AG20443 (cell line): ENCODE measurements around the gene PATJ.
"Not testable (repeated sequence)": the region's sequence is repeated elsewhere in the genome, so short reads cannot be mapped to it uniquely, and the experiment has no call there.

Source experiments
- DNase-seq: peaks from one replicate; pipeline ENCODE4 v3.0.0; 2012; ENCODE audit warnings: low spot score, mixed read lengths

The PATJ gene

GRCh38 chr1:61818992-61819391 is 76.7 kb downstream of the PATJ start:
- no peak for DNase-seq

- DNase-seq: no peak
Observed at GRCh38 chr1:61819421-61819820, 77.1 kb downstream of the PATJ start.

GRCh38 chr1:61825393-61825792 is 83.1 kb downstream of the PATJ start:
- no peak for DNase-seq

DNA sequence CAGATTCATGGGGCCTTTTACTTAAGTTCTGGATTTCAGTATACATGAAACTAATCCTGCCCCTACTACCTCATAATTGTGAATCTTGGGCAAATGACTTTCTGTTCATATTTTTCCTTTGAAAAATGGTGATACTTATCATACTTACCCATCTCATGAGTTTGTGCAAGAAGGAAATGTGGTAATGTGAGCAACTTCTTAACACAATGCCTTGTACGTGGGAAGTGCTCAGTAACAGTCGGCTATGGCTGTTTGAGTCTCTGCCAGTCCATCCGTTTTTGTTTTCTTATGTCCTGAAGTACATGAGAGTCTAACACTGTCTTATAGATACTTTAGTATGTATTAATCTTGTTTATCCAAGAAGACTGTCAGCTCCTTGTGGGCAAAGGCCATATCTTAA is 86.5 kb downstream of the PATJ start:
- DNase-seq: no peak

- DNase-seq: no peak
Observed at GRCh38 chr1:61836649-61837048, 94.4 kb downstream of the PATJ start.

- DNase-seq: not testable (repeated sequence)
Observed at GRCh38 chr1:61837607-61838006, 95.3 kb downstream of the PATJ start.

GRCh38 chr1:61839679-61840078 is 97.4 kb downstream of the PATJ start:
- DNase-seq: peak; percentile 30

- no peak for DNase-seq
Observed at GRCh38 chr1:61842036-61842435, 99.8 kb downstream of the PATJ start.

DNA sequence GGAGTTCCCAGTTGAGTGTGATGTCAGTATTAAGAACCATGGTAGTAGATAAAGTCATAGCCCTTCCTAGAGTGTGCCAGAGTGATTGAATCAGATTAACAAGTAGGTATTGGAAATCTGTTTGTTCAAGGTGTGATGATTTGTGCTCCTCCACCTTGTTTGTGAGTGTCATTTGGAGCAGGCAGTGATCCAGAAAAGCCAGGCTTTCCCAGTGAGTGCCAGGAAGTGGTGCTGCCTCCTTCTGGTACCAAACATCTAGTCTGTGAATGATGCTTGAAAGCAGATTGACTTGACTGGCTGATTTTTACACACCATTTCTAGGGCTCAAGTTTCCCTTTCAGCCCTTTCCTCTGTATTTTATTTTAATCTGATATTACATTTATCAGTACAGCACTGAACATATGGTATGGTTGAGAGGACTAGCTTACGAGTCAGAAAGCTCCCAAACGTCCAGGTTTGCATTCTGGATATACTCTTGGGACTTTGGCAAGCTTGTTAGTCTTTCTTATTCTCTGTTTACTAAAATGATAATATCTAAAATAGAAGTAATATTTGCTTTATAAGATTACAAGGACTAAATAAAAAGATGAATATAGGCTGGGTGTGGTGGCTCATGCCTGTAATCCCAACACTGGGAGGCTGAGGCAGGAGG is 100.7 kb downstream of the PATJ start:
- DNase-seq: no peak

- no peak for DNase-seq
Observed at GRCh38 chr1:61844006-61844405, 101.7 kb downstream of the PATJ start.

GRCh38 chr1:61844664-61845063 is 102.4 kb downstream of the PATJ start:
- DNase-seq: not testable (repeated sequence)

DNA sequence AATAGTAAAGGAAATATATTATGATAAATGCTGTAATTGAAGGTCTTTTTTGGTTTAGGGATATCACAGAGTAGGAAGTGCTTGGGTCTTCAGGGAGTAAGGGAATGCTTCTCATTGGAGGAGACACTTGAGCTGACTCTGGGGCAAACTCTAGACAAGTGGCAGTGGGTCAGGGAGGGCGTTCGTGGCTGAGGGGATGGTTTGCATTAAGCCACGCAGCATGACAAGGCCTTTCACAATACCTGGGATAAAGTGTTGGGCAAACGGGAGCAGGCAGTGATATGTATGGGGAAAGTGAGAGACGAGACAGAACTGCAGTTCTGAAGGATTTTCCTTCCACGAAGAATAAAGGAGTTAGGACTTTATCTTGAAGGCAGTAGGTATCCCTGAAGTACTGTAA is 109.0 kb downstream of the PATJ start:
- no peak for DNase-seq

DNA sequence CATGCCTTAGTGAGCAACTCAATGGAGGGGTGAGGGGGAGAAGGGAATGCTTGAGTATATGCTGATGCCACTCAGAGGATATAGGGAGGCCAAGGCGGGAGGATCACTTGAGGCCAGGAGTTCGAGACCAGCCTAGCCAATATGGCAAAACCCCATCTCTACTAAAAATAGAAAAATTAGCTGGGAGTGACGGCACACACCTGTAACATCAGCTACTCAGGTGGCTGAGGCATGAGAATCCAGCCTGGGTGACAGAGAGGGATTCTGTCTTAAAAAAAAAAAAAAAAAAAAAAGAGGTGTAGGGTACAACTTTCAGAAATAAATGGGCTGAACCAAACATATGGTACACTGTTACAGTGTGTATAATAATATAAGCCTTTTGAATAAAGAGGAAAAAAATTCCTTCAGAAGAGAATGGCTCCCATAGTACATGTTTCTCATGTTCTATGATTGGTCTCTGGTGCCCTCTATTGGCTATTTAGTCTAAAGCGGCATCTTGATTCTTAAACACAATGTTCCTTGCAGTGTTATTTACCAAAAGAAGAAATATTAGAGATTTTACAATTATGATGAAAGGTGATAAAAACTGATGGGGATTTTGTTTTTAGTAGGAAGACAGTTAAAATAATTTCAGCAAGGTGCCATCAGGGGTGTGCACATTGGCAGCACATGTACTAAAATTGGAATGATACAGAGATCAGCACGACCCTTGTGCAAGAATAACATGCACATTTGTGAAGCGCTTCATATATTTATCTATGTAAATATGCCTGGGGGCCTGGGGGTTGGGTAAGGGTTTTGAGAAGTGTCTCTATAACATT is 109.8 kb downstream of the PATJ start:
- DNase-seq: peak; percentile 45

DNA sequence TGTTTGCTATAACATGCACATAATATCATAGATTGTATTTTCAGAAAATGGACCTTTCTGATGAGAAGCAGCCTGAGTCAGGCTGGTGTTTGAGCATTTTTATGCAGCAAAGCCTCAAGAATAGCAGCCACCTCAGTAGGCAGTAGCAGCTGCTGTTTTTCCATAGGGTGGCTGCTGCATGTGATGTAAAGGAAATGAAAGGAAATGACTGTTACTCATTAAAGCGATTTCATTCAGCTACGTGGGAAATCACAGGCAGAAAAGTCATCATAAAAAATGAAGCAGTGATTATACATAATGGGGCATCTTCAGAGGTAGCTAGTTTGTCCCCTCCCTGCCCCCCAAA is 110.4 kb downstream of the PATJ start:
- no peak for DNase-seq

- DNase-seq: peak; percentile 25
Observed at GRCh38 chr1:61853583-61853982, 111.3 kb downstream of the PATJ start.

- DNase-seq: no peak
Observed at GRCh38 chr1:61864489-61864888, 122.2 kb downstream of the PATJ start.

DNA sequence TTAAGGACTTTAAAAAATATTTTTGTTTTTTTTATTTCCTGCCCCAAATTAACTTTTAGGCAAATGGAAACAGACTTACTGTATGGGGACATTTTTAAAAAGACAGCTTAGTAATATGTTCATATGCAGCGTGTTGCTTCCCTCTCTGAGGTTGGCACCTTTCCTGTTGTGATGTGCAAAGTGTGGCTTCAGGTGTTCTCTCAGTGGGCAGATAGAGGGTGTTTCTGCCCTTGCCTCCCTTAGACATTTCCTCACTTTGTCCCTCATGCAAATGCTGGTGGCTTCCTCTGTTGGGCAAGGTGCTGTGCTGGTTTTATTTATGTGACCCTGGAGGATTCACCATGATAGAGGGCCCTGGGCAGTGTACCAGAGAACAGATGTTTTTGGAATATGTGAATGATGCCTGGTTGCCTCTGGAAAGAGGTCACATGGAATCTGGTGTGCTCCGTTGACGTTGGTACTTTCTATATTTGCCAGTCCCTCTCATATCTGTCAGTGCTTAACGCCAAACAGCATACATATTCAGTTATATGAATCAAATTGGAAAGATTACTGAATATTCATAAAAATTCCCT is 123.5 kb downstream of the PATJ start:
- no peak for DNase-seq

GRCh38 chr1:61869691-61870109 is 127.4 kb downstream of the PATJ start:
- no peak for DNase-seq

DNA sequence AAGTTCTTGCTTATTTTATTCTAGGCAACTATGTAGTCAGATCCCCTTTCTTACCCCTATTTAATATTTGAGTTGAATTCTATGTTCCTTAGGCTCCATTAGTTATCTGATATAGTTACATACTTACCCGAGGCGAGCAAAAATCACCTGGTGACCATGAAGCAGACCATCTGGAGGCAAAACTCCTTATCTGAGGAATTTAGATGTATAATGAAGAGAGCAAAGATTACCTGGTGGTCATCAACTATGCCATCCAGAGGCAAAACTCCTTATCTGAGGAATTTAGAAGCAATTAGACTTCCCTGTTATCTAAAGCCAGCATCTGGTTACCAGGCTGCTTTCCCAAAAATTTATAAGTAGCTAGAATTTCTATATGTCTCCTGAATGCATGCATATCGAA is 129.9 kb downstream of the PATJ start:
- DNase-seq: no peak

- no peak for DNase-seq
Observed at GRCh38 chr1:61873581-61873980, 131.3 kb downstream of the PATJ start.

GRCh38 chr1:61873994-61874393 is 131.7 kb downstream of the PATJ start:
- DNase-seq: no peak

- no peak for DNase-seq
Observed at GRCh38 chr1:61875198-61875597, 132.9 kb downstream of the PATJ start.

DNA sequence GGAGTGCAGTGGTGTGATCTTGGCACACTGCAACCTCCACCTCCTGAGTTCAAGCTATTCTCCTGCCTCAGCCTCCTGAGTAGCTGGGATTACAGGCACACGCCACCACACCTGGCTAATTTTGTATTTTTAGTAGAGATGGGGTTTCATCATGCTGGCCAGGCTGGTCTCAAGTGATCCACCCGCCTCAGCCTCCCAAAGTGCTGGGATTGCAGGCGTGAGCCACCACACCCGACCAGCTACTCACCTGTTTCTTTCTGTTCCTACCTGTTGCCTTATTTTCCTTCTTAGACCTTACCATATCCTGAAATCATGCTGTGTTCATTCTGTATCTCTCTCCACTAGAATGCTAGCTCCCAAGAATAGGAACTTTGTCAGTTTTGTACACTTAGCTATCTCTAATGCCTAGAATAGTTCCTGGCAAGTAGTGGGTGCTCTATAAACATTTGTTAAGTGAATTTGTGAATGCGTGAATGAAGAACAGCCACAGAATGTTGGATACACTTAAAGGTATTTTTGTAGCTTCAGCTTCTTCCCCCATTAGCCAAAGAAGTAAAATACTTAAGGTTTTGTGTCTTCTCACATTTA is 137.7 kb downstream of the PATJ start:
- not testable (repeated sequence) for DNase-seq
